ENCODE results near the gene SYT17. TPM values are rescaled to one million over a fixed set of nuclear protein-coding genes. Genes with fewer than 3 reads are reported as not detected.
"Not testable (repeated sequence)": the region's sequence is repeated elsewhere in the genome, so short reads cannot be mapped to it uniquely, and the experiment has no call there.

Gene SYT17
- polyA plus RNA-seq, 1 donor (not counting 4 experiments of a cell fraction or from before 2014, with no cell fraction given), result not detected

- DNase-seq (ENCODE audit: low read depth, low spot score) (no peak), FAIRE-seq (no peak)
- no peaks in the 10 kb centered on the region for H3K79me2 ChIP-seq (ENCODE audit: control insufficient read depth, insufficient read depth, low read length)
- TF ChIP-seq CTCF (optimal IDR thresholded peaks at IDR 0.05 in 1 of 3, IDR thresholded peaks at IDR 0.05 in 1 of 3, conservative IDR thresholded peaks at IDR 0.05 in 1 of 3; ENCODE audit: extremely low read depth in 1 of 3, insufficient read depth in 2 of 3, low read length in 3 of 3), result no peak
- TF ChIP-seq EZH2 (IDR thresholded peaks at IDR 0.05; ENCODE audit: low read length), result no peak
- H3K36me3 ChIP-seq (ENCODE audit: control insufficient read depth in 2 of 2, extremely low read depth in 1 of 2, insufficient read depth in 2 of 2, low read length in 2 of 2), result no peaks in the 10 kb centered on the region
- H3K9me3 ChIP-seq (ENCODE audit: control insufficient read depth, low read depth, low read length), result no peaks in the 10 kb centered on the region
- no peaks in the 10 kb centered on the region for H3K27me3 ChIP-seq (ENCODE audit: control insufficient read depth, extremely low read depth, insufficient read depth, low read length)
- no peaks in the 10 kb centered on the region for H3K4me1 ChIP-seq (ENCODE audit: control insufficient read depth, extremely low read depth, insufficient read depth, low read length)
- no peak overlapping the region for H3K4me3 ChIP-seq (ENCODE audit: control insufficient read depth in 2 of 3, extremely low read depth in 1 of 3, insufficient read depth in 2 of 3, low read depth in 1 of 3, low read length in 3 of 3)
- H3K27ac ChIP-seq (ENCODE audit: control insufficient read depth, insufficient read depth, low read length), result no peak overlapping the region
- no peak overlapping the region for H3K4me2 ChIP-seq (ENCODE audit: control insufficient read depth, extremely low read depth, insufficient read depth, low read depth, low read length)
- H3K9ac ChIP-seq (ENCODE audit: control insufficient read depth, extremely low read depth, insufficient read depth, low read length), result no peak overlapping the region
- H3K9me1 ChIP-seq (ENCODE audit: control insufficient read depth, extremely low read depth, insufficient read depth, low read length), result no peaks in the 10 kb centered on the region
- H4K20me1 ChIP-seq (ENCODE audit: control insufficient read depth, extremely low read depth, insufficient read depth, low read length), result no peaks in the 10 kb centered on the region
- dilution Hi-C loops (cut with MboI; ENCODE audit: extremely low pct_ligation_motif_present, low sequenced_read_pairs), result no loop called here
- H2AFZ ChIP-seq (ENCODE audit: control insufficient read depth, low read length), result no peak overlapping the region
Measured at GRCh38 chr16:19185510-19185851, 17.4 kb downstream of the SYT17 start.

- Histone ChIP-seq H3K79me2 (ENCODE audit: control insufficient read depth, insufficient read depth, low read length) (no peaks in the 10 kb centered on the region), H3K27me3 (ENCODE audit: control insufficient read depth, extremely low read depth, insufficient read depth, low read length) (no peaks in the 10 kb centered on the region), H4K20me1 (ENCODE audit: control insufficient read depth, extremely low read depth, insufficient read depth, low read length) (no peaks in the 10 kb centered on the region), H3K4me2 (ENCODE audit: control insufficient read depth, extremely low read depth, insufficient read depth, low read depth, low read length) (no peak overlapping the region), H3K9me3 (ENCODE audit: control insufficient read depth, low read depth, low read length) (no peaks in the 10 kb centered on the region), H3K27ac (ENCODE audit: control insufficient read depth, insufficient read depth, low read length) (no peak overlapping the region), H3K4me1 (ENCODE audit: control insufficient read depth, extremely low read depth, insufficient read depth, low read length) (no peaks in the 10 kb centered on the region), H3K4me3 (ENCODE audit: control insufficient read depth in 2 of 3, extremely low read depth in 1 of 3, insufficient read depth in 2 of 3, low read depth in 1 of 3, low read length in 3 of 3) (no peak overlapping the region), H2AFZ (ENCODE audit: control insufficient read depth, low read length) (no peak overlapping the region), H3K36me3 (ENCODE audit: control insufficient read depth in 2 of 2, extremely low read depth in 1 of 2, insufficient read depth in 2 of 2, low read length in 2 of 2) (no peaks in the 10 kb centered on the region), H3K9ac (ENCODE audit: control insufficient read depth, extremely low read depth, insufficient read depth, low read length) (no peak overlapping the region), H3K9me1 (ENCODE audit: control insufficient read depth, extremely low read depth, insufficient read depth, low read length) (no peaks in the 10 kb centered on the region)
- DNase-seq (ENCODE audit: low read depth, low spot score) (no peak), FAIRE-seq (no peak)
- TF ChIP-seq EZH2 (IDR thresholded peaks at IDR 0.05; ENCODE audit: low read length), result no peak
- no peak for TF ChIP-seq CTCF (optimal IDR thresholded peaks at IDR 0.05 in 1 of 3, IDR thresholded peaks at IDR 0.05 in 1 of 3, conservative IDR thresholded peaks at IDR 0.05 in 1 of 3; ENCODE audit: extremely low read depth in 1 of 3, insufficient read depth in 2 of 3, low read length in 3 of 3)
- dilution Hi-C loops (cut with MboI; ENCODE audit: extremely low pct_ligation_motif_present, low sequenced_read_pairs), result no loop called here
Measured at GRCh38 chr16:19186408-19186807, 18.4 kb downstream of the SYT17 start.

- H3K36me3 ChIP-seq (ENCODE audit: control insufficient read depth in 2 of 2, extremely low read depth in 1 of 2, insufficient read depth in 2 of 2, low read length in 2 of 2); dilution Hi-C loops (cut with MboI; ENCODE audit: extremely low pct_ligation_motif_present, low sequenced_read_pairs); H3K4me3 ChIP-seq (ENCODE audit: control insufficient read depth in 2 of 3, extremely low read depth in 1 of 3, insufficient read depth in 2 of 3, low read depth in 1 of 3, low read length in 3 of 3); H3K4me1 ChIP-seq (ENCODE audit: control insufficient read depth, extremely low read depth, insufficient read depth, low read length); H3K9me1 ChIP-seq (ENCODE audit: control insufficient read depth, extremely low read depth, insufficient read depth, low read length); H3K79me2 ChIP-seq (ENCODE audit: control insufficient read depth, insufficient read depth, low read length); FAIRE-seq; H3K27me3 ChIP-seq (ENCODE audit: control insufficient read depth, extremely low read depth, insufficient read depth, low read length); H4K20me1 ChIP-seq (ENCODE audit: control insufficient read depth, extremely low read depth, insufficient read depth, low read length); H3K4me2 ChIP-seq (ENCODE audit: control insufficient read depth, extremely low read depth, insufficient read depth, low read depth, low read length); H2AFZ ChIP-seq (ENCODE audit: control insufficient read depth, low read length); DNase-seq (ENCODE audit: low read depth, low spot score); H3K27ac ChIP-seq (ENCODE audit: control insufficient read depth, insufficient read depth, low read length); H3K9me3 ChIP-seq (ENCODE audit: control insufficient read depth, low read depth, low read length); H3K9ac ChIP-seq (ENCODE audit: control insufficient read depth, extremely low read depth, insufficient read depth, low read length): not testable (repeated sequence)
Measured at GRCh38 chr16:19187961-19188360, 19.9 kb downstream of the SYT17 start.
